Endodermal cell (in vitro differentiated cells): ENCODE measurements around the gene D2HGDH. TPM values are rescaled to one million over a fixed set of nuclear protein-coding genes. Genes with fewer than 3 reads are reported as not detected.

ENCODE experiments used
- DNase-seq: peaks from one replicate; pipeline ENCODE4 v3.0.0-alpha.2; 2017
- H3K27ac ChIP-seq: 2 replicates; pipeline ENCODE4 v1.5.1; 2013; ENCODE audit warnings: mild to moderate bottlenecking, low read depth, low read length, moderate library complexity
- H3K27me3 ChIP-seq: 2 replicates; pipeline ENCODE4 v1.6.1; 2013; ENCODE audit warnings: mild to moderate bottlenecking, low read length, moderate library complexity; ENCODE audit not compliant: insufficient read depth, control insufficient read depth, poor library complexity, severe bottlenecking
- H3K36me3 ChIP-seq: 2 replicates; pipeline ENCODE4 v1.7.0; 2013; ENCODE audit warnings: mild to moderate bottlenecking, low read length, moderate library complexity; ENCODE audit not compliant: control insufficient read depth, insufficient read depth
- H3K4me1 ChIP-seq: one replicate; pipeline ENCODE4 v1.7.0; 2013; ENCODE audit warnings: low read length; ENCODE audit not compliant: control insufficient read depth, insufficient read depth
- H3K4me3 ChIP-seq: 2 replicates; pipeline ENCODE4 v1.5.1; 2013; ENCODE audit warnings: mild to moderate bottlenecking, low read length, moderate library complexity
- H3K9ac ChIP-seq: 2 replicates; pipeline ENCODE4 v1.6.1; 2013; ENCODE audit warnings: mild to moderate bottlenecking, low read length, moderate library complexity; ENCODE audit not compliant: poor library complexity, severe bottlenecking; ENCODE audit errors: extremely low read depth
- H3K9me3 ChIP-seq: 2 replicates; pipeline ENCODE4 v1.6.1; 2013; ENCODE audit warnings: mild to moderate bottlenecking, low read length, moderate library complexity; ENCODE audit not compliant: control insufficient read depth
- H3K27ac Mint-ChIP-seq: 2 replicates; pipeline ENCODE4 v1.8.0; 2020; ENCODE audit warnings: mixed read lengths
- H3K27me3 Mint-ChIP-seq: 2 replicates; pipeline ENCODE4 v1.8.0; 2021; ENCODE audit warnings: mild to moderate bottlenecking, mixed read lengths; ENCODE audit not compliant: insufficient read depth
- H3K36me3 Mint-ChIP-seq: 2 replicates; pipeline ENCODE4 v1.8.0; 2020; ENCODE audit warnings: low read depth, mixed read lengths
- H3K4me1 Mint-ChIP-seq: 2 replicates; pipeline ENCODE4 v1.8.0; 2020; ENCODE audit warnings: mixed read lengths
- H3K4me3 Mint-ChIP-seq: 2 replicates; pipeline ENCODE4 v1.8.0; 2020; ENCODE audit warnings: mild to moderate bottlenecking, moderate library complexity, mixed read lengths
- H3K9me3 Mint-ChIP-seq: 2 replicates; pipeline ENCODE4 v1.8.0; 2020; ENCODE audit warnings: mild to moderate bottlenecking, mixed read lengths
- CTCF ChIP-seq: fragments of 200-600 bp; sonication (generic); conservative IDR thresholded peaks from 2 replicates; pipeline ENCODE4 v1.5.0; 2021; ENCODE audit warnings: antibody characterized with exemption, mild to moderate bottlenecking
- WGBS, 2 experiments: methylation state at CpG; one replicate each; pipeline versions ENCODE4 v1.1.5 to v1.1.7; 2013; ENCODE audit warnings: missing lambda C conversion rate in 2 of 2, mixed read lengths in 1 of 2; ENCODE audit not compliant: insufficient coverage in 1 of 2, insufficient read length in 1 of 2; 5-methylcytosine and 5-hydroxymethylcytosine counted together
- total RNA-seq, 2 donors: library from RNA; stranded (reverse); fragmentation: NEBNext Ultra II Directional in 1 of 2; extraction: Animal tissue kit (Norgen Biotek cat#: 25700) in 1 of 2; gene quantifications; 2 replicates in 1 of 2; 3 replicates in 1 of 2; pipeline ENCODE4 v1.2.1, GENCODE V29; 2021

D2HGDH gene
- total RNA-seq, 2 donors from 2014 or later, result 25.1 to 34.8 TPM

- H3K4me1 Mint-ChIP-seq, result peaks cover 9% of the 10 kb centered on the region
- peaks cover 8% of the 10 kb centered on the region for H3K27me3 Mint-ChIP-seq
- H3K36me3 ChIP-seq, result no peaks in the 10 kb centered on the region
- no peak overlapping the region for H3K27ac Mint-ChIP-seq
- H3K4me3 ChIP-seq, result no peak overlapping the region
- peaks cover 25% of the 10 kb centered on the region for H3K9me3 ChIP-seq
- no peaks in the 10 kb centered on the region for H3K27me3 ChIP-seq
- DNase-seq, result no peak
- WGBS, 2 experiments, result 89 to 91% methylated on average over 8 to 10 of the region's 10 CpGs
- H3K36me3 Mint-ChIP-seq, result no peaks in the 10 kb centered on the region
- H3K9ac ChIP-seq, result no peak overlapping the region
- TF ChIP-seq CTCF, result no peak
- H3K4me3 Mint-ChIP-seq, result no peak overlapping the region
- H3K4me1 ChIP-seq, result no peaks in the 10 kb centered on the region
- peaks cover 34% of the 10 kb centered on the region for H3K9me3 Mint-ChIP-seq
- H3K27ac ChIP-seq, result no peak overlapping the region
These were observed 59.9 kb downstream of the D2HGDH start for GRCh38 chr2:241794250-241794823.

- WGBS, 2 experiments, result 90 to 92% methylated on average over 18 to 31 of the region's 31 CpGs
- H3K4me3 ChIP-seq, result no peak overlapping the region
- no peaks in the 10 kb centered on the region for H3K36me3 Mint-ChIP-seq
- H3K4me1 Mint-ChIP-seq, result peaks cover 9% of the 10 kb centered on the region
- H3K27me3 Mint-ChIP-seq, result peaks cover 8% of the 10 kb centered on the region
- H3K4me3 Mint-ChIP-seq, result no peak overlapping the region
- no peak for TF ChIP-seq CTCF
- H3K4me1 ChIP-seq, result no peaks in the 10 kb centered on the region
- H3K9ac ChIP-seq, result no peak overlapping the region
- H3K27me3 ChIP-seq, result no peaks in the 10 kb centered on the region
- no peak for DNase-seq
- no peaks in the 10 kb centered on the region for H3K36me3 ChIP-seq
- H3K27ac ChIP-seq, result no peak overlapping the region
- H3K27ac Mint-ChIP-seq, result no peak overlapping the region
- peaks cover 26% of the 10 kb centered on the region for H3K9me3 Mint-ChIP-seq
- H3K9me3 ChIP-seq, result peaks cover 15% of the 10 kb centered on the region
These were observed 60.9 kb downstream of the D2HGDH start for GRCh38 chr2:241795021-241795999.

GRCh38 chr2:241796209-241796608, 61.8 kb downstream of the D2HGDH start:
- TF ChIP-seq CTCF, result no peak
- Mint-ChIP-seq H3K27me3 (peaks cover 4% of the 10 kb centered on the region), H3K4me1 (peaks cover 9% of the 10 kb centered on the region)

More at GRCh38 chr2:241796209-241796608, 61.8 kb downstream of the D2HGDH start:
- H3K27ac Mint-ChIP-seq, result no peak overlapping the region
- Histone ChIP-seq H3K27me3 (no peaks in the 10 kb centered on the region), H3K27ac (no peak overlapping the region), H3K4me3 (no peak overlapping the region), H3K36me3 (no peaks in the 10 kb centered on the region), H3K4me1 (no peaks in the 10 kb centered on the region), H3K9ac (no peak overlapping the region), H3K9me3 (peaks cover 6% of the 10 kb centered on the region)
- DNase-seq, result no peak
- peaks cover 17% of the 10 kb centered on the region for H3K9me3 Mint-ChIP-seq
- WGBS, 2 experiments, result 90 to 95% methylated on average over 11 to 13 of the region's 13 CpGs
- no peaks in the 10 kb centered on the region for H3K36me3 Mint-ChIP-seq
- no peak overlapping the region for H3K4me3 Mint-ChIP-seq
